GM18499 (cell line): Measurements from ENCODE around the gene LRRC75B.
"Not testable (repeated sequence)": the region's sequence is repeated elsewhere in the genome, so short reads cannot be mapped to it uniquely, and the experiment has no call there.

ENCODE experiments used
- ATAC-seq: cut with Tn5 transposase; IDR thresholded peaks from one replicate; pipeline ENCODE4 v1.9.1; 2021; ENCODE audit warnings: moderate number of reproducible peaks; ENCODE audit not compliant: insufficient read depth, unreplicated experiment

Gene LRRC75B

GRCh38 chr22:24602847-24603769, 10.2 kb upstream of the LRRC75B start, which contains the start of gene GGT1:
GGT1 (plus strand) TSS chr22:24603193; CDS start chr22:24611082, 7,889 bp downstream.
- not testable (repeated sequence) for ATAC-seq

GRCh38 chr22:24602105-24602749, 9.4 kb upstream of the LRRC75B start:
- ATAC-seq, result not testable (repeated sequence)

GRCh38 chr22:24601217-24602104, 8.6 kb upstream of the LRRC75B start:
- no peak for ATAC-seq

GRCh38 chr22:24599958-24600715, 7.3 kb upstream of the LRRC75B start:
- not testable (repeated sequence) for ATAC-seq

GRCh38 chr22:24599514-24599913, 6.6 kb upstream of the LRRC75B start:
- no peak for ATAC-seq

GRCh38 chr22:24597076-24597475, 4.2 kb upstream of the LRRC75B start:
- ATAC-seq, result not testable (repeated sequence)

GRCh38 chr22:24595863-24596262, 3.0 kb upstream of the LRRC75B start:
- no peak for ATAC-seq

- no peak for ATAC-seq
Observed at GRCh38 chr22:24595228-24595627, 2.4 kb upstream of the LRRC75B start.

- no peak for ATAC-seq
Observed at GRCh38 chr22:24594569-24595120, 1.8 kb upstream of the LRRC75B start.

- ATAC-seq, result no peak
Observed at GRCh38 chr22:24593836-24594568, 1.1 kb upstream of the LRRC75B start.

- ATAC-seq, result not testable (repeated sequence)
Observed at GRCh38 chr22:24593559-24593835, 624 bp upstream of the LRRC75B start.

- no peak for ATAC-seq
Observed at GRCh38 chr22:24592058-24592850, 619 bp downstream of the LRRC75B start.

- ATAC-seq, result no peak
Observed at GRCh38 chr22:24591286-24591830, 1.5 kb downstream of the LRRC75B start.

- no peak for ATAC-seq
Observed at GRCh38 chr22:24590596-24591173, 2.2 kb downstream of the LRRC75B start.

- ATAC-seq, result no peak
Observed at GRCh38 chr22:24589518-24590030, 3.3 kb downstream of the LRRC75B start.

- ATAC-seq, result no peak
Observed at GRCh38 chr22:24588757-24589481, 4.0 kb downstream of the LRRC75B start.

- ATAC-seq, result no peak
Observed at GRCh38 chr22:24588381-24588756, 4.5 kb downstream of the LRRC75B start.
